ENCODE results near the gene RFX3.

The RFX3 gene

GRCh38 chr9:3441197-3441816, 84.5 kb downstream of the RFX3 start:
- H3K4me3 ChIP-seq (ENCODE audit: low read depth, low read length): no peak overlapping the region
- peak; percentile 90 for DNase-seq (ENCODE audit: low read depth)
- peak; percentile 81 for TF ChIP-seq CTCF (conservative IDR thresholded peaks at IDR 0.05; ENCODE audit: low read depth, low read length)

GRCh38 chr9:3436629-3437420, 89.0 kb downstream of the RFX3 start:
- DNase-seq (ENCODE audit: low read depth): peak; percentile 45
- no peak for TF ChIP-seq CTCF (conservative IDR thresholded peaks at IDR 0.05; ENCODE audit: low read depth, low read length)
- H3K4me3 ChIP-seq (ENCODE audit: low read depth, low read length): no peak overlapping the region

GRCh38 chr9:3435732-3436131, 90.1 kb downstream of the RFX3 start:
- H3K4me3 ChIP-seq (ENCODE audit: low read depth, low read length): no peak overlapping the region
- no peak for DNase-seq (ENCODE audit: low read depth)
- TF ChIP-seq CTCF (conservative IDR thresholded peaks at IDR 0.05; ENCODE audit: low read depth, low read length): no peak

- peak; percentile 91 for DNase-seq (ENCODE audit: low read depth)
- no peak overlapping the region for H3K4me3 ChIP-seq (ENCODE audit: low read depth, low read length)
- TF ChIP-seq CTCF (conservative IDR thresholded peaks at IDR 0.05; ENCODE audit: low read depth, low read length): no peak
Observed at GRCh38 chr9:3434594-3434993, 91.2 kb downstream of the RFX3 start.

- TF ChIP-seq CTCF (conservative IDR thresholded peaks at IDR 0.05; ENCODE audit: low read depth, low read length): no peak
- no peak for DNase-seq (ENCODE audit: low read depth)
- no peak overlapping the region for H3K4me3 ChIP-seq (ENCODE audit: low read depth, low read length)
Observed at GRCh38 chr9:3433754-3434153, 92.0 kb downstream of the RFX3 start.

GRCh38 chr9:3433066-3433465, 92.7 kb downstream of the RFX3 start:
- no peak overlapping the region for H3K4me3 ChIP-seq (ENCODE audit: low read depth, low read length)
- DNase-seq (ENCODE audit: low read depth): no peak
- no peak for TF ChIP-seq CTCF (conservative IDR thresholded peaks at IDR 0.05; ENCODE audit: low read depth, low read length)

- H3K4me3 ChIP-seq (ENCODE audit: low read depth, low read length): no peak overlapping the region
- DNase-seq (ENCODE audit: low read depth): no peak
- TF ChIP-seq CTCF (conservative IDR thresholded peaks at IDR 0.05; ENCODE audit: low read depth, low read length): no peak
Observed at GRCh38 chr9:3431890-3432289, 93.9 kb downstream of the RFX3 start.
